Measurements from ENCODE around the gene ATP10B. TPM values are rescaled to one million over a fixed set of nuclear protein-coding genes. Genes with fewer than 3 reads are reported as not detected.

Gene ATP10B
- total RNA-seq, 4 donors from 2014 or later, result 9.0 to 45.9 (median 13.9) TPM

- Histone ChIP-seq H3K27me3 (no peaks in the 10 kb centered on the region), H3K36me3 (peaks cover 0 to 12% (median 0%) of the 10 kb centered on the region in 3 donors), H3K4me3 (no peak overlapping the region), H3K9me3 (no peaks in the 10 kb centered on the region), H3K4me1 (peaks cover 0 to 20% (median 3%) of the 10 kb centered on the region in 4 donors), H3K27ac (no peak overlapping the region)
- DNase-seq (ENCODE audit: low spot score in 2 of 2), result no peak
- TF ChIP-seq, protein P1, sequence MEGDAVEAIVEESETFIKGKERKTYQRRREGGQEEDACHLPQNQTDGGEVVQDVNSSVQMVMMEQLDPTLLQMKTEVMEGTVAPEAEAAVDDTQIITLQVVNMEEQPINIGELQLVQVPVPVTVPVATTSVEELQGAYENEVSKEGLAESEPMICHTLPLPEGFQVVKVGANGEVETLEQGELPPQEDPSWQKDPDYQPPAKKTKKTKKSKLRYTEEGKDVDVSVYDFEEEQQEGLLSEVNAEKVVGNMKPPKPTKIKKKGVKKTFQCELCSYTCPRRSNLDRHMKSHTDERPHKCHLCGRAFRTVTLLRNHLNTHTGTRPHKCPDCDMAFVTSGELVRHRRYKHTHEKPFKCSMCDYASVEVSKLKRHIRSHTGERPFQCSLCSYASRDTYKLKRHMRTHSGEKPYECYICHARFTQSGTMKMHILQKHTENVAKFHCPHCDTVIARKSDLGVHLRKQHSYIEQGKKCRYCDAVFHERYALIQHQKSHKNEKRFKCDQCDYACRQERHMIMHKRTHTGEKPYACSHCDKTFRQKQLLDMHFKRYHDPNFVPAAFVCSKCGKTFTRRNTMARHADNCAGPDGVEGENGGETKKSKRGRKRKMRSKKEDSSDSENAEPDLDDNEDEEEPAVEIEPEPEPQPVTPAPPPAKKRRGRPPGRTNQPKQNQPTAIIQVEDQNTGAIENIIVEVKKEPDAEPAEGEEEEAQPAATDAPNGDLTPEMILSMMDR (IDR thresholded peaks at IDR 0.05), result no peak
- TF ChIP-seq POLR2A (IDR thresholded peaks at IDR 0.05), result no peak
- no peak for TF ChIP-seq EP300 (IDR thresholded peaks at IDR 0.05)
- 79 to 89% methylated on average over 7 of the region's 7 CpGs for WGBS, 2 donors
These were observed 225.7 kb downstream of the ATP10B start for GRCh38 chr5:160626322-160626721.

DNA sequence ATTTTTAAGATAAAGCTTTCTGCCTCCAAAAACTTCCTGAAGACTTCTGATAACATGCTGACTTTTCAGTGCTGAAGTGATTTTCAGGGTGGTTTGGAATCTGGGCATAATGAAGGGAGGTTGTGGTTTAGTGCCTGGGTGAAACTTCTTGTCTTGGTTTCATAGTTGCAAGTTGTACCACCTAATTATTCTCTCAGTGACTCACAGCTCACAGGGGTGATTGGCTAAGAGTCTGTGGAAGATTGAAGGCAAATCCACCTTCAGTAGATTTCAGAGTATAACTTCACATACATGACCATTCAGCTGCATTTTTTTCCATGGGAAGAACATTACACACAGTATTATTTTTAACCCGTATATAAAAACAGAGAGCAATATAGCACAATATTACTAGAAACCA lies 230.5 kb downstream of the ATP10B start:
- no peaks in the 10 kb centered on the region for H3K27me3 ChIP-seq
- DNase-seq (ENCODE audit: low spot score in 2 of 2), result no peak
- H3K4me1 ChIP-seq, result no peaks in the 10 kb centered on the region
- 76 to 81% methylated on average over 1 of the region's 1 CpG for WGBS, 2 donors
- peaks cover 0 to 28% (median 0%) of the 10 kb centered on the region in 3 donors for H3K36me3 ChIP-seq
- H3K4me3 ChIP-seq, result no peak overlapping the region
- H3K27ac ChIP-seq, result no peak overlapping the region
- no peaks in the 10 kb centered on the region for H3K9me3 ChIP-seq
- TF ChIP-seq POLR2A (IDR thresholded peaks at IDR 0.05) (no peak), EP300 (IDR thresholded peaks at IDR 0.05) (no peak)
- TF ChIP-seq, protein P1 (IDR thresholded peaks at IDR 0.05), result no peak

- TF ChIP-seq EP300 (IDR thresholded peaks at IDR 0.05), result no peak
- Histone ChIP-seq H3K4me3 (no peak overlapping the region), H3K9me3 (no peaks in the 10 kb centered on the region), H3K27ac (no peak overlapping the region), H3K36me3 (peaks cover 0 to 39% (median 0%) of the 10 kb centered on the region in 3 donors), H3K4me1 (no peaks in the 10 kb centered on the region), H3K27me3 (no peaks in the 10 kb centered on the region)
- DNase-seq (ENCODE audit: low spot score in 2 of 2), result no peak
- 92 to 98% methylated on average over 4 to 5 of the region's 9 CpGs for WGBS, 2 donors
These were observed 231.6 kb downstream of the ATP10B start for GRCh38 chr5:160620401-160620800.

DNA sequence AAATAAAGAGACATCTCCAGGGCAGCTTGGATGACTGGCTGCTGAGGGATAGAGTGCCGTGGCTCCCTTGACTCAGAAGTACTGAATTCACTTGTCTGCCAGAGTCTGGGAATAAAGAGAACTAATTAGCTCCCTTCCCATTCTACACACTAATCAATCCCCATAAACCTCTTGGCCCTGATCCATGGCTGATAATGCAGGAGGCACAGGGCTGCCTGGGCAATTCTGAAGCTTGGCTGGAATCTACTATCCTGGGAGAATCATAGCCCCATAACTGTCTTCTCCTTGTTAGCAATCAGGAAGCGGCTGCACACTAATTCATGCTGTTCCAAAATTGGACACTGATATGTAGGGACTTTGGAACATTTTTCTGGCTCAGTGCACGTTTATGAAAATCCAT lies 232.6 kb downstream of the ATP10B start:
- no peak for DNase-seq (ENCODE audit: low spot score in 2 of 2)
- Histone ChIP-seq H3K4me1 (no peaks in the 10 kb centered on the region), H3K4me3 (no peak overlapping the region), H3K27ac (no peak overlapping the region), H3K36me3 (peaks cover 0 to 44% (median 0%) of the 10 kb centered on the region in 3 donors), H3K9me3 (no peaks in the 10 kb centered on the region), H3K27me3 (no peaks in the 10 kb centered on the region)
- 53 to 55% methylated on average over 3 of the region's 3 CpGs for WGBS, 2 donors
- no peak for TF ChIP-seq POLR2A (IDR thresholded peaks at IDR 0.05)
- TF ChIP-seq EP300 (IDR thresholded peaks at IDR 0.05), result no peak
- TF ChIP-seq, protein P1 (IDR thresholded peaks at IDR 0.05), result no peak

GRCh38 chr5:160618286-160618685 lies 233.7 kb downstream of the ATP10B start:
- no peaks in the 10 kb centered on the region for H3K27me3 ChIP-seq
- H3K9me3 ChIP-seq, result no peaks in the 10 kb centered on the region
- no peak overlapping the region for H3K27ac ChIP-seq
- DNase-seq (ENCODE audit: low spot score in 2 of 2), result no peak
- 17 to 18% methylated on average over 1 of the region's 1 CpG for WGBS, 2 donors
- H3K36me3 ChIP-seq, result peaks cover 0 to 52% (median 0%) of the 10 kb centered on the region in 3 donors
- TF ChIP-seq EP300 (IDR thresholded peaks at IDR 0.05) (no peak), POLR2A (IDR thresholded peaks at IDR 0.05) (no peak)
- TF ChIP-seq, protein P1 (IDR thresholded peaks at IDR 0.05), result no peak
- no peak overlapping the region for H3K4me3 ChIP-seq
- no peaks in the 10 kb centered on the region for H3K4me1 ChIP-seq

All from tibial nerve (tissue), 4 donors.